SK-N-SH (cell line): ENCODE results near the gene S100A16.

Experiments used
- EZH2phosphoT487 ChIP-seq: fragments of 200-600 bp; sonication (generic); IDR thresholded peaks from 2 replicates; pipeline ENCODE4 v1.6.1; 2017; ENCODE audit warnings: low read depth, mixed run types, mild to moderate bottlenecking, antibody characterized with exemption, moderate library complexity, borderline replicate concordance
- FOSL2 ChIP-seq: IDR thresholded peaks from 2 replicates; pipeline ENCODE4 v1.4.0; 2012; ENCODE audit warnings: low read depth, mild to moderate bottlenecking, moderate library complexity, borderline replicate concordance
- FOXM1 ChIP-seq: IDR thresholded peaks from 2 replicates; pipeline ENCODE4 v1.4.0; 2012; ENCODE audit warnings: low read depth, mild to moderate bottlenecking
- MXI1 ChIP-seq: IDR thresholded peaks from 2 replicates; pipeline ENCODE4 v1.6.1; 2012; ENCODE audit warnings: mild to moderate bottlenecking, low read depth, low read length, improper control_type of control experiment
- POLR2AphosphoS5 ChIP-seq: IDR thresholded peaks from 2 replicates; pipeline ENCODE4 v1.6.1; 2012; ENCODE audit warnings: low read depth, low read length
- SMC3 ChIP-seq: IDR thresholded peaks from 2 replicates; pipeline ENCODE4 v1.6.1; 2012; ENCODE audit warnings: low read depth, low read length, improper control_type of control experiment
- TCF12 ChIP-seq: IDR thresholded peaks from 2 replicates; pipeline ENCODE4 v1.4.0; 2012
- TF ChIP-seq, protein P1 (sequence below): fragments of 200-600 bp; sonication (generic); IDR thresholded peaks from 2 replicates; pipeline ENCODE4 v1.6.1; 2017; ENCODE audit warnings: antibody characterized with exemption, mild to moderate bottlenecking, moderate library complexity
- TF ChIP-seq, protein P2 (sequence below): IDR thresholded peaks from 2 replicates; pipeline ENCODE4 v1.6.1; 2012; ENCODE audit warnings: mild to moderate bottlenecking, low read depth, low read length, moderate library complexity
- TF ChIP-seq, protein P3 (sequence below): IDR thresholded peaks from 2 replicates; pipeline ENCODE4 v1.4.0; 2012; ENCODE audit warnings: low read depth

GRCh38 chr1:153655333-153655732 is 42.4 kb upstream of the S100A16 start:
- TF ChIP-seq SMC3, result no peak
- TF ChIP-seq, protein P1, sequence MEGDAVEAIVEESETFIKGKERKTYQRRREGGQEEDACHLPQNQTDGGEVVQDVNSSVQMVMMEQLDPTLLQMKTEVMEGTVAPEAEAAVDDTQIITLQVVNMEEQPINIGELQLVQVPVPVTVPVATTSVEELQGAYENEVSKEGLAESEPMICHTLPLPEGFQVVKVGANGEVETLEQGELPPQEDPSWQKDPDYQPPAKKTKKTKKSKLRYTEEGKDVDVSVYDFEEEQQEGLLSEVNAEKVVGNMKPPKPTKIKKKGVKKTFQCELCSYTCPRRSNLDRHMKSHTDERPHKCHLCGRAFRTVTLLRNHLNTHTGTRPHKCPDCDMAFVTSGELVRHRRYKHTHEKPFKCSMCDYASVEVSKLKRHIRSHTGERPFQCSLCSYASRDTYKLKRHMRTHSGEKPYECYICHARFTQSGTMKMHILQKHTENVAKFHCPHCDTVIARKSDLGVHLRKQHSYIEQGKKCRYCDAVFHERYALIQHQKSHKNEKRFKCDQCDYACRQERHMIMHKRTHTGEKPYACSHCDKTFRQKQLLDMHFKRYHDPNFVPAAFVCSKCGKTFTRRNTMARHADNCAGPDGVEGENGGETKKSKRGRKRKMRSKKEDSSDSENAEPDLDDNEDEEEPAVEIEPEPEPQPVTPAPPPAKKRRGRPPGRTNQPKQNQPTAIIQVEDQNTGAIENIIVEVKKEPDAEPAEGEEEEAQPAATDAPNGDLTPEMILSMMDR, result no peak
- TF ChIP-seq, protein P2, sequence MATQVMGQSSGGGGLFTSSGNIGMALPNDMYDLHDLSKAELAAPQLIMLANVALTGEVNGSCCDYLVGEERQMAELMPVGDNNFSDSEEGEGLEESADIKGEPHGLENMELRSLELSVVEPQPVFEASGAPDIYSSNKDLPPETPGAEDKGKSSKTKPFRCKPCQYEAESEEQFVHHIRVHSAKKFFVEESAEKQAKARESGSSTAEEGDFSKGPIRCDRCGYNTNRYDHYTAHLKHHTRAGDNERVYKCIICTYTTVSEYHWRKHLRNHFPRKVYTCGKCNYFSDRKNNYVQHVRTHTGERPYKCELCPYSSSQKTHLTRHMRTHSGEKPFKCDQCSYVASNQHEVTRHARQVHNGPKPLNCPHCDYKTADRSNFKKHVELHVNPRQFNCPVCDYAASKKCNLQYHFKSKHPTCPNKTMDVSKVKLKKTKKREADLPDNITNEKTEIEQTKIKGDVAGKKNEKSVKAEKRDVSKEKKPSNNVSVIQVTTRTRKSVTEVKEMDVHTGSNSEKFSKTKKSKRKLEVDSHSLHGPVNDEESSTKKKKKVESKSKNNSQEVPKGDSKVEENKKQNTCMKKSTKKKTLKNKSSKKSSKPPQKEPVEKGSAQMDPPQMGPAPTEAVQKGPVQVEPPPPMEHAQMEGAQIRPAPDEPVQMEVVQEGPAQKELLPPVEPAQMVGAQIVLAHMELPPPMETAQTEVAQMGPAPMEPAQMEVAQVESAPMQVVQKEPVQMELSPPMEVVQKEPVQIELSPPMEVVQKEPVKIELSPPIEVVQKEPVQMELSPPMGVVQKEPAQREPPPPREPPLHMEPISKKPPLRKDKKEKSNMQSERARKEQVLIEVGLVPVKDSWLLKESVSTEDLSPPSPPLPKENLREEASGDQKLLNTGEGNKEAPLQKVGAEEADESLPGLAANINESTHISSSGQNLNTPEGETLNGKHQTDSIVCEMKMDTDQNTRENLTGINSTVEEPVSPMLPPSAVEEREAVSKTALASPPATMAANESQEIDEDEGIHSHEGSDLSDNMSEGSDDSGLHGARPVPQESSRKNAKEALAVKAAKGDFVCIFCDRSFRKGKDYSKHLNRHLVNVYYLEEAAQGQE, result no peak
- no peak for TF ChIP-seq TCF12
- TF ChIP-seq FOXM1, result no peak
- no peak for TF ChIP-seq EZH2phosphoT487
- TF ChIP-seq MXI1, result no peak
- no peak for TF ChIP-seq POLR2AphosphoS5
- no peak for TF ChIP-seq FOSL2
- TF ChIP-seq, protein P3, sequence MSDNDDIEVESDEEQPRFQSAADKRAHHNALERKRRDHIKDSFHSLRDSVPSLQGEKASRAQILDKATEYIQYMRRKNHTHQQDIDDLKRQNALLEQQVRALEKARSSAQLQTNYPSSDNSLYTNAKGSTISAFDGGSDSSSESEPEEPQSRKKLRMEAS, result no peak
